HG02623 (cell line): ENCODE data around the gene FOXO6.

Source experiments
- ATAC-seq: cut with Tn5 transposase; IDR thresholded peaks from one replicate; pipeline ENCODE4 v1.9.1; 2021; ENCODE audit warnings: moderate library complexity; ENCODE audit not compliant: unreplicated experiment

Gene FOXO6

GRCh38 chr1:41382480-41383090 is 21.4 kb downstream of the FOXO6 start:
- no peak for ATAC-seq

- ATAC-seq: no peak
These were observed 22.0 kb downstream of the FOXO6 start for GRCh38 chr1:41383094-41383852.

- no peak for ATAC-seq
These were observed 23.3 kb downstream of the FOXO6 start for GRCh38 chr1:41384579-41384978.

- ATAC-seq: no peak
These were observed 24.4 kb downstream of the FOXO6 start for GRCh38 chr1:41385398-41386195.

- no peak for ATAC-seq
These were observed 25.0 kb downstream of the FOXO6 start for GRCh38 chr1:41386196-41386663.

GRCh38 chr1:41387667-41388091 is 26.4 kb downstream of the FOXO6 start:
- ATAC-seq: no peak

- ATAC-seq: no peak
These were observed 27.3 kb downstream of the FOXO6 start for GRCh38 chr1:41388510-41388909.

GRCh38 chr1:41389009-41389408 is 27.8 kb downstream of the FOXO6 start:
- no peak for ATAC-seq

- no peak for ATAC-seq
These were observed 28.9 kb downstream of the FOXO6 start for GRCh38 chr1:41390166-41390565.

- no peak for ATAC-seq
These were observed 29.3 kb downstream of the FOXO6 start for GRCh38 chr1:41390573-41390972.

GRCh38 chr1:41391834-41392527 is 30.7 kb downstream of the FOXO6 start:
- ATAC-seq: no peak

- ATAC-seq: no peak
These were observed 31.3 kb downstream of the FOXO6 start for GRCh38 chr1:41392528-41392924.

- no peak for ATAC-seq
These were observed 32.6 kb downstream of the FOXO6 start for GRCh38 chr1:41393716-41394368.

- no peak for ATAC-seq
These were observed 33.1 kb downstream of the FOXO6 start for GRCh38 chr1:41394369-41394744.

GRCh38 chr1:41394959-41395956 is 34.0 kb downstream of the FOXO6 start:
- ATAC-seq: no peak

GRCh38 chr1:41396084-41396483 is 34.9 kb downstream of the FOXO6 start:
- no peak for ATAC-seq

- no peak for ATAC-seq
These were observed 35.8 kb downstream of the FOXO6 start for GRCh38 chr1:41397020-41397419.

GRCh38 chr1:41397753-41398330 is 36.6 kb downstream of the FOXO6 start:
- no peak for ATAC-seq
